Body of pancreas (tissue), 4 donors: ENCODE data around the gene VPS26C. TPM values are rescaled to one million over a fixed set of nuclear protein-coding genes. Genes with fewer than 3 reads are reported as not detected.

Experiments
- ATAC-seq: fragments of 150-250 bp; one replicate; pipeline ENCODE4 v1.9.1; 2016
- DNase-seq, 4 donors: peaks; one replicate each; pipeline ENCODE4 v3.0.0-alpha.2; 2019
- H3K27ac ChIP-seq, 4 donors: fragments of 200-600 bp; sonication (generic); 1 replicate in 3 of 4; 2 replicates in 1 of 4; pipeline versions ENCODE4 v1.5.1 to v1.6.1; 2016 to 2019; ENCODE audit warnings: mild to moderate bottlenecking in 1 of 4, mixed read lengths in 1 of 4, moderate library complexity in 1 of 4
- H3K27me3 ChIP-seq, 2 donors: fragments of 200-600 bp; sonication (generic); one replicate each; pipeline ENCODE4 v1.6.0; 2016; ENCODE audit warnings: mild to moderate bottlenecking in 1 of 2
- H3K36me3 ChIP-seq, 2 donors: fragments of 200-600 bp; sonication (generic); replicated peaks in 1 of 2; 2 replicates each; pipeline ENCODE4 v1.5.1; 2016; ENCODE audit warnings: low read depth in 2 of 2; ENCODE audit not compliant: insufficient read depth in 1 of 2
- H3K4me1 ChIP-seq: fragments of 200-600 bp; sonication (generic); one replicate; pipeline ENCODE4 v1.6.0; 2016
- H3K4me3 ChIP-seq, 2 donors: fragments of 200-600 bp; sonication (generic); 1 replicate in 1 of 2; 2 replicates in 1 of 2; pipeline ENCODE4 v1.5.1; 2016 to 2019
- H3K9me3 ChIP-seq, 3 donors: fragments of 200-600 bp; sonication (generic); 1 replicate in 2 of 3; 2 replicates in 1 of 3; pipeline ENCODE4 v1.5.1; 2016
- CTCF ChIP-seq, 7 experiments: fragments of 450-650 bp in 4 of 7; fragments of 200-600 bp in 3 of 7; sonication (generic) in 3 of 7; IDR thresholded peaks; one replicate each; pipeline ENCODE4 v1.5.1; 2016 to 2019; ENCODE audit warnings: antibody characterized with exemption in 7 of 7
- POLR2A ChIP-seq, 3 donors: fragments of 450-650 bp; IDR thresholded peaks; one replicate each; pipeline ENCODE4 v1.6.1; 2016; ENCODE audit warnings: antibody characterized with exemption in 3 of 3, mild to moderate bottlenecking in 2 of 3
- WGBS, 2 donors: methylation state at CpG; one replicate each; pipeline ENCODE4 v1.1.5; 2017; 5-methylcytosine and 5-hydroxymethylcytosine counted together
- intact Hi-C: fragments of 100-400 bp; cut with DNase I; formaldehyde crosslinking; loops from one replicate; pipeline ENCODE4 v1.15.1; 2023
- total RNA-seq, 2 donors: library from RNA; depleted of rRNA; stranded (reverse); fragments of >200 nt; gene quantifications; one replicate each; pipeline ENCODE4 v1.1.0, GENCODE V29; 2016

VPS26C gene
- total RNA-seq, 2 donors from 2014 or later = 29.3 to 34.3 TPM

GRCh38 chr21:37206496-37206895 is 60.6 kb downstream of the VPS26C start:
- ATAC-seq = no peak
- intact Hi-C loops = no loop called here
- WGBS, 2 donors = 90 to 96% methylated on average over 7 of the region's 7 CpGs
- TF ChIP-seq CTCF (IDR thresholded peaks at IDR 0.05) (no peak), POLR2A (IDR thresholded peaks at IDR 0.05) (no peak)
- H3K27ac ChIP-seq = peak overlapping the region in 3 of 4 donors; percentile 74 to 80 (median 74)
- H3K36me3 ChIP-seq = peaks cover 0 to 6% of the 10 kb centered on the region in 2 donors
- no peak overlapping the region for H3K4me3 ChIP-seq
- H3K9me3 ChIP-seq = no peaks in the 10 kb centered on the region
- peaks cover 30% of the 10 kb centered on the region for H3K4me1 ChIP-seq
- DNase-seq = no peak
- H3K27me3 ChIP-seq = no peaks in the 10 kb centered on the region

- Histone ChIP-seq H3K27me3 (no peaks in the 10 kb centered on the region), H3K9me3 (peaks cover 0 to 3% (median 0%) of the 10 kb centered on the region in 3 donors), H3K36me3 (peaks cover 0 to 8% of the 10 kb centered on the region in 2 donors), H3K4me3 (no peak overlapping the region), H3K27ac (no peak overlapping the region), H3K4me1 (peaks cover 30% of the 10 kb centered on the region)
- intact Hi-C loops = no loop called here
- 76 to 83% methylated on average over 7 of the region's 7 CpGs for WGBS, 2 donors
- DNase-seq = no peak
- TF ChIP-seq POLR2A (IDR thresholded peaks at IDR 0.05) = no peak
- no peak for TF ChIP-seq CTCF (IDR thresholded peaks at IDR 0.05)
- no peak for ATAC-seq
These were observed 62.6 kb downstream of the VPS26C start for GRCh38 chr21:37204580-37204979.

- Histone ChIP-seq H3K4me3 (no peak overlapping the region), H3K27me3 (no peaks in the 10 kb centered on the region), H3K4me1 (peaks cover 11% of the 10 kb centered on the region), H3K27ac (no peak overlapping the region), H3K9me3 (peaks cover 0 to 3% (median 0%) of the 10 kb centered on the region in 3 donors), H3K36me3 (peaks cover 0 to 8% of the 10 kb centered on the region in 2 donors)
- no peak for TF ChIP-seq CTCF (IDR thresholded peaks at IDR 0.05)
- no peak for TF ChIP-seq POLR2A (IDR thresholded peaks at IDR 0.05)
- intact Hi-C loops = no loop called here
- DNase-seq (no peak), ATAC-seq (no peak)
- 85 to 89% methylated on average over 14 of the region's 14 CpGs for WGBS, 2 donors
These were observed 64.7 kb downstream of the VPS26C start for GRCh38 chr21:37202221-37203110.

GRCh38 chr21:37200641-37201480 is 66.3 kb downstream of the VPS26C start:
- Histone ChIP-seq H3K27ac (no peak overlapping the region), H3K36me3 (peaks cover 0 to 8% of the 10 kb centered on the region in 2 donors), H3K4me1 (no peaks in the 10 kb centered on the region), H3K9me3 (peaks cover 0 to 3% (median 0%) of the 10 kb centered on the region in 3 donors), H3K4me3 (no peak overlapping the region), H3K27me3 (no peaks in the 10 kb centered on the region)
- no peak for ATAC-seq
- WGBS, 2 donors = 94 to 97% methylated on average over 9 to 16 of the region's 16 CpGs
- DNase-seq = no peak
- intact Hi-C loops = no loop called here
- TF ChIP-seq CTCF (IDR thresholded peaks at IDR 0.05) (no peak), POLR2A (IDR thresholded peaks at IDR 0.05) (no peak)
